ENCODE results near the gene KAT5. TPM values are rescaled to one million over a fixed set of nuclear protein-coding genes. Genes with fewer than 3 reads are reported as not detected.

KAT5 gene
- total and polyA plus RNA-seq, 2 of the 13 experiments (the other 11 are each of a cell fraction or from before 2014, with no cell fraction given): 35.2 to 48.3 TPM

- TF ChIP-seq FOXO1 (CRISPR knock-in tag; IDR thresholded peaks at IDR 0.05): peak; percentile 24; the same call in 1 of the 2 replicates
- no peak for TF ChIP-seq ZNF232 (CRISPR knock-in tag; IDR thresholded peaks at IDR 0.05; ENCODE audit: borderline replicate concordance)
- TF ChIP-seq DZIP1 (CRISPR knock-in tag; IDR thresholded peaks at IDR 0.05): 0 out of 2 replicates have a peak, but pooled peaks have one; percentile 20
- no peak for TF ChIP-seq SYNCRIP (IDR thresholded peaks at IDR 0.05; ENCODE audit: insufficient read depth, low read depth, low read length)
- TF ChIP-seq SNAPC2 (CRISPR knock-in tag; IDR thresholded peaks at IDR 0.05): no peak; the same call in 1 of the 2 replicates
- TF ChIP-seq BHLHE40 (IDR thresholded peaks at IDR 0.05; ENCODE audit: low read length): peak; percentile 48
- TF ChIP-seq ZNF224 (CRISPR knock-in tag; IDR thresholded peaks at IDR 0.05): peak; percentile 80
- TF ChIP-seq IKZF4 (CRISPR knock-in tag; IDR thresholded peaks at IDR 0.05; ENCODE audit: borderline replicate concordance, low read depth, not compliant biosample characterization): no peak
- 0 out of 2 replicates have a peak, but pooled peaks have one; percentile 36 for TF ChIP-seq ZNF691 (CRISPR knock-in tag; IDR thresholded peaks at IDR 0.05; ENCODE audit: borderline replicate concordance, low read depth)
- TF ChIP-seq LRRFIP1 (CRISPR knock-in tag; conservative IDR thresholded peaks at IDR 0.05): no peak
- TF ChIP-seq BCL6 (CRISPR knock-in tag; IDR thresholded peaks at IDR 0.05): peak; percentile 41; the same call in 1 of the 2 replicates
- no peak for TF ChIP-seq MAFG (CRISPR knock-in tag; IDR thresholded peaks at IDR 0.05)
- TF ChIP-seq KDM6A (CRISPR knock-in tag; IDR thresholded peaks at IDR 0.05; ENCODE audit: low read depth): no peak
- no peak for TF ChIP-seq FOXM1 (CRISPR knock-in tag; IDR thresholded peaks at IDR 0.05)
- peak; percentile 25; the same call in 1 of the 2 replicates for TF ChIP-seq ATF7 (IDR thresholded peaks at IDR 0.05)
- peak; percentile 76 for TF ChIP-seq ATF7 (CRISPR knock-in tag; IDR thresholded peaks at IDR 0.05)
- TF ChIP-seq POGZ (CRISPR knock-in tag; IDR thresholded peaks at IDR 0.05): peak; percentile 18; the same call in 1 of the 2 replicates
- no peak for TF ChIP-seq ELF4 (CRISPR knock-in tag; IDR thresholded peaks at IDR 0.05; ENCODE audit: borderline replicate concordance)
- TF ChIP-seq ZNF101 (CRISPR knock-in tag; IDR thresholded peaks at IDR 0.05; ENCODE audit: borderline replicate concordance, low read depth): no peak
- TF ChIP-seq DBP (CRISPR knock-in tag; IDR thresholded peaks at IDR 0.05; ENCODE audit: not compliant biosample characterization): no peak
- no peak for TF ChIP-seq FOSL1 (CRISPR knock-in tag; IDR thresholded peaks at IDR 0.05; ENCODE audit: borderline replicate concordance)
- TF ChIP-seq SPEN (CRISPR knock-in tag; IDR thresholded peaks at IDR 0.05; ENCODE audit: low read depth): peak; percentile 58
- TF ChIP-seq MLLT10 (CRISPR knock-in tag; IDR thresholded peaks at IDR 0.05): no peak
These were observed 49.0 kb upstream of the KAT5 start, which contains the start of gene RELA (continued) for GRCh38 chr11:65662799-65663638.
